ENCODE measurements around the gene CD300E.
"Not testable (repeated sequence)": the region's sequence is repeated elsewhere in the genome, so short reads cannot be mapped to it uniquely, and the experiment has no call there.

The CD300E gene

GRCh38 chr17:74578979-74579378 lies 44.6 kb downstream of the CD300E start:
- no peaks in the 10 kb centered on the region for H3K27me3 ChIP-seq (ENCODE audit: insufficient read depth, low read length)
- 88% methylated on average over 9 of the region's 9 CpGs for WGBS
- no peak overlapping the region for H3K27ac ChIP-seq (ENCODE audit: low read depth, low read length)
- no peak overlapping the region for H3K9ac ChIP-seq (ENCODE audit: low read depth, low read length)
- no peaks in the 10 kb centered on the region; the same call in 1 of the 2 replicates for H3K4me1 ChIP-seq (ENCODE audit: insufficient read depth, low read length)
- H3K4me3 ChIP-seq (ENCODE audit: low read length): no peak overlapping the region
- no peaks in the 10 kb centered on the region for H3K9me3 ChIP-seq (ENCODE audit: insufficient read depth, low read depth, low read length)
- no peaks in the 10 kb centered on the region for H3K36me3 ChIP-seq (ENCODE audit: insufficient read depth, low read length)

DNA sequence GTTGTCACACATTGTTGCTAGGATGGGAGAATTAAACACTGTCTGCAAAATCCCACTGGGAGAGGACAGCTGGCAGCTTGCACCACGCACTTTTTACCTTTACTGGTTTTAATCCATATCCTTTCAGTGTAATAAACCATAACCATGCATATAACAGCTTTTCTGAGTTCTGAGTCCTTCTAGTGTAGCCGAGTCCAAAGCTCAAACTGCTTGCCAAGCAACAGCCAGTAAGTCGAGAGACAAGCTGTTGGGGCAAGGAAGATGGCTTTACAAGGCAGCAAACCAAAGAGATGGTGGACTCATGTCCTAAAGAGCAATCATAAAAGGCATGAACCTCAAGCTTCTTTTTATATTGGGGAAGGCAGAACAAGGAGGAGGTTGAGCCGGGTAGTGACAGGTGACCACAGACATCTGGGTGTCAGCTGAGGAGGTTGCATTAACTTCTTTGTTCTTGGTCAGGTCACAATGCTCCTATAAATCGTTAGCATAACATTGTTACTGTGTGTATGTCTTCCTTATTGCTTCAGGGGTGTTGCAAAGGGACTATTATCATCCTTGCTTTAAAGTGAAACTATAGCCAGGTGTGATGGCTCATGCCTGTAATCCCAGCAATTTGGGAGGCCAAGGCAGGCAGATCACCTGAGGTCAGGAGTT lies 48.9 kb downstream of the CD300E start:
- no peaks in the 10 kb centered on the region for H3K27me3 ChIP-seq (ENCODE audit: insufficient read depth, low read length)
- H3K4me1 ChIP-seq (ENCODE audit: insufficient read depth, low read length): no peaks in the 10 kb centered on the region; the same call in 1 of the 2 replicates
- H3K9me3 ChIP-seq (ENCODE audit: insufficient read depth, low read depth, low read length): no peaks in the 10 kb centered on the region
- no peak overlapping the region for H3K4me3 ChIP-seq (ENCODE audit: low read length)
- no peak overlapping the region for H3K27ac ChIP-seq (ENCODE audit: low read depth, low read length)
- no peaks in the 10 kb centered on the region for H3K36me3 ChIP-seq (ENCODE audit: insufficient read depth, low read length)
- 89% methylated on average over 5 of the region's 5 CpGs for WGBS
- H3K9ac ChIP-seq (ENCODE audit: low read depth, low read length): no peak overlapping the region

DNA sequence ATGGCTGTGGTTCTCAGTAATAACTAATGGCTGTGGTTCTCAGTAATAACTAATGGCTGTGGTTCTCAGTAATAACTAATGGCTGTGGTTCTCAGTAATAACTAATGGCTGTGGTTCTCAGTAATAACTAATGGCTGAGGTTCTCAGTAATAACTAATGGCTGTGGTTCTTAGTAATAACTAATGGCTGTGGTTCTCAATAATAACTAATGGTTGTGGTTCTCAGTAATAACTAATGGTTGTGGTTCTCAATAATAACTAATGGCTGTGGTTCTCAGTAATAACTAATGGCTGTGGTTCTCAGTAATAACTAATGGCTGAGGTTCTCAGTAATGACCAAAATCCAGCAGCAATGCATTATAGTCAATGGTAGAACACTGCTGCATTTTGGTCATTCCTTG lies 49.9 kb downstream of the CD300E start:
- not testable (repeated sequence) for H3K27ac ChIP-seq (ENCODE audit: low read depth, low read length); H3K9ac ChIP-seq (ENCODE audit: low read depth, low read length); H3K9me3 ChIP-seq (ENCODE audit: insufficient read depth, low read depth, low read length); H3K36me3 ChIP-seq (ENCODE audit: insufficient read depth, low read length); H3K4me3 ChIP-seq (ENCODE audit: low read length); H3K27me3 ChIP-seq (ENCODE audit: insufficient read depth, low read length); H3K4me1 ChIP-seq (ENCODE audit: insufficient read depth, low read length)

- WGBS: 86% methylated on average over 3 of the region's 3 CpGs
- no peak overlapping the region for H3K9ac ChIP-seq (ENCODE audit: low read depth, low read length)
- H3K9me3 ChIP-seq (ENCODE audit: insufficient read depth, low read depth, low read length): no peaks in the 10 kb centered on the region
- H3K36me3 ChIP-seq (ENCODE audit: insufficient read depth, low read length): no peaks in the 10 kb centered on the region
- no peak overlapping the region for H3K4me3 ChIP-seq (ENCODE audit: low read length)
- H3K4me1 ChIP-seq (ENCODE audit: insufficient read depth, low read length): no peaks in the 10 kb centered on the region; the same call in 1 of the 2 replicates
- no peaks in the 10 kb centered on the region for H3K27me3 ChIP-seq (ENCODE audit: insufficient read depth, low read length)
- no peak overlapping the region for H3K27ac ChIP-seq (ENCODE audit: low read depth, low read length)
Measured at GRCh38 chr17:74573169-74573568, 50.4 kb downstream of the CD300E start.

GRCh38 chr17:74571621-74572270 lies 51.8 kb downstream of the CD300E start:
- no peaks in the 10 kb centered on the region for H3K9me3 ChIP-seq (ENCODE audit: insufficient read depth, low read depth, low read length)
- no peaks in the 10 kb centered on the region; the same call in 1 of the 2 replicates for H3K4me1 ChIP-seq (ENCODE audit: insufficient read depth, low read length)
- no peak overlapping the region for H3K4me3 ChIP-seq (ENCODE audit: low read length)
- no peak overlapping the region for H3K27ac ChIP-seq (ENCODE audit: low read depth, low read length)
- no peaks in the 10 kb centered on the region for H3K27me3 ChIP-seq (ENCODE audit: insufficient read depth, low read length)
- WGBS: 94% methylated on average over 4 of the region's 4 CpGs
- H3K9ac ChIP-seq (ENCODE audit: low read depth, low read length): no peak overlapping the region
- H3K36me3 ChIP-seq (ENCODE audit: insufficient read depth, low read length): no peaks in the 10 kb centered on the region

- no peak overlapping the region for H3K27ac ChIP-seq (ENCODE audit: low read depth, low read length)
- H3K4me1 ChIP-seq (ENCODE audit: insufficient read depth, low read length): no peaks in the 10 kb centered on the region
- 83% methylated on average over 32 of the region's 32 CpGs for WGBS
Measured at GRCh38 chr17:74569020-74570003, 54.2 kb downstream of the CD300E start.

DNA sequence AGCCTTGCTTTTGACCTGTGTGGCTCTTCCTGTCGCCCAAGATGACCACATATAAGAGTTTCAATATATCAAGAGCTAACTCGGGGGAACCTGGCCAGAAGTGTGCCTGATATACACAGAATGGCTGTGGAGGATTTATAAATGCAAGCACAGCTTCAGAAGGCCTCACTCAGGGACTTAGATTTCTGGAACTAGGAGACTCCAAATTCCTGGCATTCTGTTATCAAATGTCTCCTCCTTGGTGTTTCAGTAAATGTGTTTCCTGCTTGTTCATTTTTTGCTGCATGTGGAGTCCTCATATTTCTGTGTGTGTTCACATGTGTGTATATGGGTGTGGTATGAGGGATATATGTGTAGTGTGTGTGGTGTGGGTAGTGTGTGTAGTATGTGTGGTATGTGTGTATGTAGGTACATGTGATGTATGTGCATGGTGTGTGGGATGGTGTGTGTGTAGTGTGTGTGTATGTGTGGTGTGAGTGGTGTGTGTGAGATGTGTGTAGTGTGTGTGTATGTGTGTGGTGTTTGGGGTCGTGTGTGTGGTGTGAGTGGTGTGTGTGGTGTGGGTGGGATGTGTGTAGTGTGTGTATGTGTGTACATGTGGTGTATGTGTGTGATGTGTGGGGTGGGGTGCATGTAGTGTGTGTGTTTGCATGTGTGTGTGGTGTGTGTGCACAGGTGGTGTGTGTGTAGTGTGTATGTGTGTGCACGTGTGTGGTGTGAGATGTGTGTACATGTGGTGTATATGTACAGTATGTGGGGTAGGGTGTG lies 55.2 kb downstream of the CD300E start:
- H3K9ac ChIP-seq (ENCODE audit: low read depth, low read length): no peak overlapping the region
- no peak overlapping the region for H3K27ac ChIP-seq (ENCODE audit: low read depth, low read length)
- no peak overlapping the region for H3K4me3 ChIP-seq (ENCODE audit: low read length)
- no peaks in the 10 kb centered on the region for H3K27me3 ChIP-seq (ENCODE audit: insufficient read depth, low read length)
- no peaks in the 10 kb centered on the region for H3K36me3 ChIP-seq (ENCODE audit: insufficient read depth, low read length)
- no peaks in the 10 kb centered on the region for H3K4me1 ChIP-seq (ENCODE audit: insufficient read depth, low read length)
- H3K9me3 ChIP-seq (ENCODE audit: insufficient read depth, low read depth, low read length): no peaks in the 10 kb centered on the region
- 93% methylated on average over 4 of the region's 4 CpGs for WGBS

More at GRCh38 chr17:74569020-74570003, 54.2 kb downstream of the CD300E start:
- no peaks in the 10 kb centered on the region for H3K27me3 ChIP-seq (ENCODE audit: insufficient read depth, low read length)
- H3K9ac ChIP-seq (ENCODE audit: low read depth, low read length): no peak overlapping the region
- no peaks in the 10 kb centered on the region for H3K9me3 ChIP-seq (ENCODE audit: insufficient read depth, low read depth, low read length)
- H3K36me3 ChIP-seq (ENCODE audit: insufficient read depth, low read length): no peaks in the 10 kb centered on the region
- no peak overlapping the region for H3K4me3 ChIP-seq (ENCODE audit: low read length)

DNA sequence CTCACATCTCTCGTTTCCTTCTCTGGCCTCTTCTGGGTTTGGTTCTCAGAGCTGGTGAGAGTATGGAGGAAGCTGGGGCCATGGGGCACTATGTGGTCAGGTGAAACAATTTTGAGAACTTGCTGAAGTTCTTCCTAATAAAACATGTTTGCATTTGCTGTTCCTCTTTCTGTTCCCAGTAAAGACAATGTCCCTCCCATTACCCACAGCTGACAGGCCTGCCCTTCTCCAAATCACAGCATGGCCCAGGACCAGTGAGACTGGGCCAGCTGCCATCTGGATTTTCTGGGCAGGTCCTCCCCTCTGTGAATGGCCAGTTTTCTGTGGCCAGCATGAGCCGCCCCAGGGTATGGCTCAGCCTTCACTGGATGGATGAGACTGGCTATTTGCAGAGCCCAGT lies 56.1 kb downstream of the CD300E start, which contains the start of gene CD300H:
CD300H (minus strand) TSS at position 113 of the 400 bp plus-strand sequence.
- no peaks in the 10 kb centered on the region for H3K36me3 ChIP-seq (ENCODE audit: insufficient read depth, low read length)
- no peak within 1 kb of the TSS for H3K4me3 ChIP-seq (ENCODE audit: low read length)
- H3K27me3 ChIP-seq (ENCODE audit: insufficient read depth, low read length): no peaks in the 10 kb centered on the region
- H3K9ac ChIP-seq (ENCODE audit: low read depth, low read length): no peak within 1 kb of the TSS
- 91% methylated on average over 2 of the region's 2 CpGs for WGBS
- no peak within 1 kb of the TSS for H3K27ac ChIP-seq (ENCODE audit: low read depth, low read length)
- H3K4me1 ChIP-seq (ENCODE audit: insufficient read depth, low read length): no peaks in the 10 kb centered on the region
- no peaks in the 10 kb centered on the region for H3K9me3 ChIP-seq (ENCODE audit: insufficient read depth, low read depth, low read length)

DNA sequence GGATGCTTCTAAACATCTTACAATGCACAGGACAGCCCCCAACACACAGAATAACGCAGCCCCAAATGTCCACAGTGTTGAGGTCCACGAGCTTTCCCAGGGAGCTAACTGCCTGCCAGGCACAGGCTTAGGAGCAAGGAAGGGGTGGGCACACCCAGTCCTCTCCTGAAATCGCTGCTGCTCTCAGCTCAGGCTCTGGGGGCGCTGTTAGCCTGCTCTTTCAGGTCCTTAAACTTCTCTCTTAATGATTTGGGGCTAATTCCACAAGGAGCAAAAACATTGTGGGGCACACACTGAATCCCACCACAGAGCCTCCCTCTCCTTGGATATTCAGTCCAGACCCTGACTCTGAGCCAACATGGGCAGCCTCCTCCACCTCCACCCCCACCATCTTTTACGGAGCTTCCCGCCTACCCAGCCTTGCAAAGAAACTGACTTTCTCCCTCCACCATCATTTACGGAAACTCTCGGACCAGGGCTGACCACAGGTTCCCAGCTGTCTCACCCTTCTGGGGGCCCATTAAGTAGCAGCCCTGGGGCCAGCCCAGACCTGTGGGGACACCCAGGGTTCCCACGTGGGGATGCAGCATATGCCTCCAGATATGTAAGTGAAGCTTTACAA lies 57.3 kb downstream of the CD300E start:
- Histone ChIP-seq H3K4me3 (ENCODE audit: low read length) (no peak overlapping the region), H3K27me3 (ENCODE audit: insufficient read depth, low read length) (no peaks in the 10 kb centered on the region), H3K9ac (ENCODE audit: low read depth, low read length) (no peak overlapping the region), H3K4me1 (ENCODE audit: insufficient read depth, low read length) (no peaks in the 10 kb centered on the region), H3K36me3 (ENCODE audit: insufficient read depth, low read length) (no peaks in the 10 kb centered on the region), H3K27ac (ENCODE audit: low read depth, low read length) (no peak overlapping the region), H3K9me3 (ENCODE audit: insufficient read depth, low read depth, low read length) (no peaks in the 10 kb centered on the region)
- whole genome bisulfite sequencing: 49% methylated on average over 9 of the region's 9 CpGs

DNA sequence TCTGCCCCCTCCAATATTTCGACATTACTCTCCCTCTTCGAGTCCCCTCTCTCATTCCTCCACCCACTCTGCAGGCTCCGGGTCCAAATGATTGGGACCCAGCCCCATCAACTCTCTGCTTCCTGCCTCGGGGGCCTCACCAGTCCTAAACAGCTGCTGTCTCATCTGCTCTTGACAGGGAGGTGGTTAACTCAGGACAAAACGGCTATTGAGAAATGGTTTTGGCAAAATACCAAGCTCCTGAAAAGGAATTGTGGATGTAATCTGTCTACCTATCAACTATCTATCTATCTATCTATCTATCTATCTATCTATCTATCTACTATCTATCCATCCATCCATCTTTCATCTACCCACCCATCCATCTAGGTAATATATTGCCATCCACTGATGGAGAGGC lies 58.4 kb downstream of the CD300E start:
- Histone ChIP-seq H3K27ac (ENCODE audit: low read depth, low read length) (no peak overlapping the region), H3K9ac (ENCODE audit: low read depth, low read length) (no peak overlapping the region), H3K4me3 (ENCODE audit: low read length) (no peak overlapping the region), H3K27me3 (ENCODE audit: insufficient read depth, low read length) (no peaks in the 10 kb centered on the region), H3K36me3 (ENCODE audit: insufficient read depth, low read length) (no peaks in the 10 kb centered on the region), H3K4me1 (ENCODE audit: insufficient read depth, low read length) (no peaks in the 10 kb centered on the region), H3K9me3 (ENCODE audit: insufficient read depth, low read depth, low read length) (no peaks in the 10 kb centered on the region)
- WGBS: 87% methylated on average over 5 of the region's 5 CpGs
